SW480 (cell line): ENCODE results near the gene FLNB.

Experiments used
- DNase-seq: peaks from one replicate; pipeline ENCODE4 v3.0.0-alpha.2; 2016; ENCODE audit warnings: low spot score

The FLNB gene

DNA sequence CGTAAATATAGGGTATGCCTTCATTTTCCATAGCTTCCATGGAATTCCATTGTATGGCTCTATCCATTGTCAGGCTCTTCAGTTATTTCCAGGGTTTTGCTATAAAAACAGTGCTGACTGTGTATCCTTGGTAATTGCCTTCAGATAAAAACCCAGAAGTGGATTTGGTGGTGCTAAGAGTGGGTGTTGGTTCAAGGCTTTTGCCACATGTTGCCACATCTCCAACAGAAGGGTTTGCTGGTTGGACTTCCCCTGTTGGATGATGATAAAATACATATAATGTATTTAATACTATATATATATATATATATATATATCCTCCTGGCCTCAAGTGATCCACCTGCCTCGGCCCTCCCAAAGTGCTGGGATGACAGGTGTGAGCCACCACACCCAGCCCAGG is 97.8 kb downstream of the FLNB start:
- DNase-seq: no peak

DNA sequence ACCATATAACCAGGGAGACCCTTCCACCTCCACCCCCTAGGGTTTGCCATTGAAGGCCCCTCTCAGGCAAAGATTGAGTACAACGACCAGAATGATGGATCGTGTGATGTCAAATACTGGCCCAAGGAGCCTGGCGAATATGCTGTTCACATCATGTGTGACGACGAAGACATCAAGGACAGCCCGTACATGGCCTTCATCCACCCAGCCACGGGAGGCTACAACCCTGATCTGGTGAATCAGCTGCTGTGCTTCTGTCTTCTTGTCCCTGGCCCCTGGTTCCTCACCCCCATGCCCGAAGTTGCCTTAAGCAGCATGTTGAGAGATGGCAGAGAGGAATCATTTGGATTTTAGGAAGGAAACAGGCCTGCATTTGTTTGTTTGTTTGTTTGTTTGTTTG is 98.4 kb downstream of the FLNB start:
- no peak for DNase-seq

DNA sequence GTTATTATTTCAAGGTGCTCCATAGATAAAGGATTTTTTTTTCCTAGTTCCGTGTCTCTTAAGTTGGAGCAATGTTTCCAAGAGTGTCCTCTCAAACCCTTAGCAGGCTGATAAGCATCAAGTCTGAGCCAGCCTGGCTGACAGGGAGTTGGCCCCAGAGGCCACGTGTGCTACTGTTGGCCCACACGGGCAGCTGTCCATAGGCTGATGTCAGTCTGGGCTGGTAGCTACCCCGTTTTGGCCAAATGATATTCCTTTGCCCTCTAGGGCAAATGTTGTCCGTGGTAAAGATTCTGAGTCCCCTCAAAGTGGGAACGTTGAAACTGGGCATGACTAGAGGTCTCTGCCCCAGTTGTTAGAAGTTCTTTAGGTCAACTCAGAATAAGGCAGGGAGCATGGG is 99.4 kb downstream of the FLNB start:
- DNase-seq: no peak

DNA sequence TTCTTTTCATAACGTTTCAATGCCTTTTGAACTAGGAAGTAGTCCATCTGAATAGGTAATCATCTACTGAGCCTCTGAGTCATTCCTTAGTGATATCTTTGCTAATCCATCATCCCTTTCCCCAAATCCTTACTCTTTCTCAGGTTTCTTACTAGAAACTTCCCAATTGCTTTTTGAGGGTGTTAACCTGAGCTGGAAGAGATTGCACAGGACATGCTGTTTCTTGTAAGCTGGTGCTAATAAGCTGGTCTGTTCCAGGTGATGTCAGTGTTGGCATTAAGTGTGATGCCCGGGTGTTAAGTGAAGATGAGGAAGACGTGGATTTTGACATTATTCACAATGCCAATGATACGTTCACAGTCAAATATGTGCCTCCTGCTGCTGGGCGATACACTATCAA is 101.5 kb downstream of the FLNB start:
- no peak for DNase-seq

DNA sequence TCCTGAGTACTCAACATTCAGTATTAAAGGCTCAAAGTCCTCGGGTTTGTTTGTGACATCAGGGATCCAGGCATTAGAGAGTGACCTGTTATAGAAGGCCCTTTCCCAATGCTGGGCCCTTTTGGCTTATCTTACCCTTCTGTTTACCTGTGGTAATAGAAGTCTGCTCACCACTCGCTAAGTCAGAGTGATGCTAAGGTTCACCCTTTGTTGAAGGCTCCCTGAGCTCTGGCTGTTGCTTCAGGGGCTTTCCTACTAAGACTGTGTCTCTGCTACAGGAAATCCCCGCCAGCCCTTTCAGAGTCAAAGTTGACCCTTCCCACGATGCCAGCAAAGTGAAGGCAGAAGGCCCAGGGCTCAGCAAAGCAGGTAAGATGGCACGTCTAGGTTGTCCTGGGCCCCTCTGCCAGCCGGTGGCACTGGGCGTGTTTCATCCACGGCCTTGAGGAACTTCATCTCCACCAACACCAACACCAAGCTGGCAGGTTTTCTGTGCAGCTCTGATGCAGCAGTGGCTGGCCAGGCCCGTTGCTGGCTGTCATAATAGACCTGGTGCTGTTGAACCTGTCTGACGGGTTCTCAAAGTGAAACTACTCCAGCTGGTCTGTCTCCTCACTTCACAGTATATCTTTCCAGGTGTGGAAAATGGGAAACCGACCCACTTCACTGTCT is 103.4 kb downstream of the FLNB start:
- DNase-seq: no peak

DNA sequence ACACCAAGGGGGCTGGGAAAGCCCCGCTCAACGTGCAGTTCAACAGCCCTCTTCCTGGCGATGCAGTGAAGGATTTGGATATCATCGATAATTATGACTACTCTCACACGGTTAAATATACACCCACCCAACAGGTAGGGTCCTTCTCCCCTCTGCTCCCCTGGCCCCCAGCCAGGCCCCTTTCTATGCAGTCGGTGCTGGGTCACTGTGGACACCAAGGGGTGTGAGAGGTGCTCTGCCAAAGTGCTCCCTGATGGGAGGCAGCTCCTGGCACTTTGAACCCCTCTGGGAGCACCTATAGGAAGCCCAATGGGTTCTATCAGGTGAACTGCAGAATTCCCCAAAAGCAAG is 103.9 kb downstream of the FLNB start:
- no peak for DNase-seq

DNA sequence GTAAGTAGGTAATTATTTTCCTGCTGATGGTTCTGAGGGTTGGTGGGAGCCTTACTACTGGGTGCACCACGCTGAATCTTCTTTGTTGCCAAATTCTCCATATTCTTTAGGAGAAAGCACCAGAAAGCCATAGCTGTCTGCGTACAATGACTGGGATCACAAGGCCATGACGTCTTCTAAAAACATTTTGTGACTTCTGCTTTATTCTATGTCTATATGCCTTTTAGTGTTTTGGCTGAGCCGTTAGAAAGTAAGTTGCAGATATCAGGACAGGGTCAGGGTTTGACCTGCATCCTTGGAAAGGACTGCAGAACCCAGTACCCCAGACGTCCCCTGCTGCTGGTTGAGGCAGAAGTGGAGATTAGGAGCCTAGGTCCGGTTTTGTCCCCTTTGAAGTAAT is 107.0 kb downstream of the FLNB start:
- no peak for DNase-seq

GRCh38 chr3:58116161-58116955 is 108.1 kb downstream of the FLNB start:
- peak; percentile 49 for DNase-seq

GRCh38 chr3:58116985-58117384 is 108.8 kb downstream of the FLNB start:
- DNase-seq: no peak

- DNase-seq: no peak
Measured at GRCh38 chr3:58117561-58118181, 109.4 kb downstream of the FLNB start.

DNA sequence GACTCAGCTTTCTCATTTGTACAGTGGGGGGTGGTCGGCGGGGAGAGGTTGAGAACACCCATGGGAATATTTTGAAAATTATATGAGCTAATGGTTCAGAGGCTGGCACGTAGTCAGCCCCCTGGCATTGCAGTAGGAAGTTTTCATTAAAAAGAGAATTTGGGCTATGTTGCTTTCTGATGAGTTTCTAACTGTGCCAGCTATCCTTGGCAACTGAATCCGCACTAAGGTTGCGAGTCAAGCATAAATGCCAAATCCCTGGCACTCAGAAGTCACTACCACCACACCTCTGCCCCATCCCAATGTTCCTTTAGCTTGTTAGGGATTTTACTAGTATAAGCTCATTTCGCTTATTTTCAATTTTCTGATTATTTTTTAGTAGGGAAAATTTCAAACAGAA is 111.0 kb downstream of the FLNB start:
- DNase-seq: no peak

- no peak for DNase-seq
Measured at GRCh38 chr3:58120075-58120812, 112.0 kb downstream of the FLNB start.

GRCh38 chr3:58121183-58121582 is 113.0 kb downstream of the FLNB start:
- no peak for DNase-seq

- no peak for DNase-seq
Measured at GRCh38 chr3:58122936-58123700, 114.9 kb downstream of the FLNB start.

- DNase-seq: no peak
Measured at GRCh38 chr3:58124387-58124786, 116.2 kb downstream of the FLNB start.

GRCh38 chr3:58129041-58129770 is 121.0 kb downstream of the FLNB start:
- DNase-seq: no peak

DNA sequence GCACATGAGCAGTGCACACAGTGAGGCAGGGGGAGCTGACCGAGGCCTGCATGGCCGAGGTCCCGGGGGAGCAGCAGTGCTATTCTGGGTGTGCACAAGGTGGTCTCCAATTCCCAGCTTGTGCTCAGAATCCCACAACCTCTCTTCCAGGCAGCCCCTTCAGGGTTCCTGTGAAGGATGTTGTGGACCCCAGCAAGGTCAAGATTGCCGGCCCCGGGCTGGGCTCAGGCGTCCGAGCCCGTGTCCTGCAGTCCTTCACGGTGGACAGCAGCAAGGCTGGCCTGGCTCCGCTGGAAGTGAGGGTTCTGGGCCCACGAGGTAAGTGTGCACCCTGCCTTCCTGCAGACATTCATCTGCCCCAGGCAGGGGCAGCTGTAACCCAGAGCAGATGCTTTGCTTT is 122.4 kb downstream of the FLNB start:
- DNase-seq: no peak

- DNase-seq: no peak
Measured at GRCh38 chr3:58131101-58131825, 123.0 kb downstream of the FLNB start.

- no peak for DNase-seq
Measured at GRCh38 chr3:58132850-58133249, 124.6 kb downstream of the FLNB start.

DNA sequence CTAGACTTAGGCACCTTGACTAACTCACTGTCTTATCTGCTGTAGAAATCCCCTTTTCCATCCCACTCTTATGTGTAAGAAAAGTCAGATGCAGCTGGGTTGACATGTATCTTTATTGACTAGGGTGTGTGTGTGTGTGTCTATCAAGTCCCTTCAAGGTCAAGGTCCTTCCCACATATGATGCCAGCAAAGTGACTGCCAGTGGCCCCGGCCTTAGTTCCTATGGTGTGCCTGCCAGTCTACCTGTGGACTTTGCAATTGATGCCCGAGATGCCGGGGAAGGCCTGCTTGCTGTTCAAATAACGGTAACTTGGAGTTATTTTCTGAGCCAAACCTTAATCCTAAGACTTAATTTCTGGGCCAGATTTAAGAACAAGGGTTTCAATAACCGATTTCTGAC is 126.2 kb downstream of the FLNB start:
- DNase-seq: no peak
